T-cell (primary cell): Measurements from ENCODE around the gene DCC. TPM values are rescaled to one million over a fixed set of nuclear protein-coding genes. Genes with fewer than 3 reads are reported as not detected.

Source experiments
- ATAC-seq, 4 experiments: fragments of 200-7000 bp in 3 of 4; fragments of 150-1000 bp in 1 of 4; cut with Tn5 transposase; replicated peaks in 1 of 4; 1 replicate in 3 of 4; 2 replicates in 1 of 4; pipeline ENCODE4 v1.10.0; 2021; ENCODE audit warnings: moderate library complexity in 3 of 4, mild to moderate bottlenecking in 2 of 4, moderate number of reproducible peaks in 1 of 4
- CTCF ChIA-PET, 2 donors: fragments of 300-600 bp; sonication (Branson Sonifier 250); formaldehyde crosslinking; loops; one replicate each; lab custom pipeline; 2022; ENCODE audit warnings: antibody characterized with exemption in 2 of 2; lab: Charles Lee
- POLR2A ChIA-PET, 2 donors: fragments of 300-600 bp; sonication (Branson Sonifier 250); formaldehyde crosslinking; loops; one replicate each; lab custom pipeline; 2022; ENCODE audit warnings: antibody characterized with exemption in 2 of 2; lab: Charles Lee
- DNase-seq, 35 experiments: peaks; one replicate each; pipeline versions ENCODE4 v3.0.0 to v3.0.0-alpha.2; 2013 to 2023
- H3K27ac ChIP-seq: one replicate; pipeline ENCODE4 v1.5.1; 2013; ENCODE audit warnings: low read length
- H3K27me3 ChIP-seq, 2 experiments: replicated peaks in 1 of 2; 1 replicate in 1 of 2; 2 replicates in 1 of 2; pipeline versions ENCODE4 v1.6.1 to v1.7.0; 2013; ENCODE audit warnings: low read length in 1 of 2, mixed read lengths in 1 of 2; ENCODE audit not compliant: control insufficient read depth in 2 of 2, insufficient read depth in 2 of 2; ENCODE audit errors: extremely low read depth in 1 of 2
- H3K36me3 ChIP-seq, 2 donors: 1 replicate in 1 of 2; 2 replicates in 1 of 2; pipeline versions ENCODE4 v1.6.1 to v1.7.0; 2013; ENCODE audit warnings: low read length in 1 of 2; ENCODE audit not compliant: control insufficient read depth in 2 of 2, insufficient read depth in 1 of 2; ENCODE audit errors: extremely low read depth in 1 of 2
- H3K4me1 ChIP-seq, 2 experiments: 1 replicate in 1 of 2; 2 replicates in 1 of 2; pipeline versions ENCODE4 v1.6.1 to v1.7.0; 2013; ENCODE audit warnings: low read length in 2 of 2, mixed read lengths in 1 of 2; ENCODE audit not compliant: insufficient read depth in 2 of 2, control insufficient read depth in 1 of 2; ENCODE audit errors: extremely low read depth in 1 of 2
- H3K4me3 ChIP-seq, 2 donors: 1 replicate in 1 of 2; 2 replicates in 1 of 2; pipeline versions ENCODE4 v1.5.1 to v1.7.0; 2013; ENCODE audit warnings: mild to moderate bottlenecking in 2 of 2, low read length in 1 of 2, moderate library complexity in 1 of 2; ENCODE audit not compliant: control insufficient read depth in 1 of 2; ENCODE audit errors: extremely low read depth in 1 of 2
- H3K9me3 ChIP-seq: 2 replicates; pipeline ENCODE4 v1.7.0; 2013
- H3K27ac Mint-ChIP-seq, 2 donors: one replicate each; pipeline ENCODE4 v1.8.0; 2020 to 2021; ENCODE audit warnings: mild to moderate bottlenecking in 2 of 2, mixed read lengths in 2 of 2
- H3K27me3 Mint-ChIP-seq, 2 donors: one replicate each; pipeline ENCODE4 v1.8.0; 2021 to 2022; ENCODE audit warnings: mixed read lengths in 2 of 2
- H3K36me3 Mint-ChIP-seq: one replicate; pipeline ENCODE4 v1.8.0; 2021; ENCODE audit warnings: mixed read lengths
- H3K4me1 Mint-ChIP-seq, 3 donors: one replicate each; pipeline ENCODE4 v1.8.0; 2020 to 2022; ENCODE audit warnings: mixed read lengths in 3 of 3, mild to moderate bottlenecking in 1 of 3
- H3K4me3 Mint-ChIP-seq, 3 donors: one replicate each; pipeline ENCODE4 v1.8.0; 2020 to 2022; ENCODE audit warnings: mild to moderate bottlenecking in 3 of 3, mixed read lengths in 3 of 3, moderate library complexity in 3 of 3
- H3K9me3 Mint-ChIP-seq, 3 donors: one replicate each; pipeline ENCODE4 v1.8.0; 2020 to 2022; ENCODE audit warnings: mixed read lengths in 3 of 3
- WGBS: methylation state at CpG from one replicate; pipeline ENCODE4 v1.1.5; 2013; ENCODE audit warnings: missing lambda C conversion rate; ENCODE audit not compliant: insufficient coverage; 5-methylcytosine and 5-hydroxymethylcytosine counted together
- total RNA-seq, 35 experiments: library from RNA in 6 of 35; stranded (reverse) in 6 of 35; fragments of 120-200 nt in 1 of 35; gene quantifications; one replicate each; pipeline versions ENCODE4 v1.2.1 to v1.2.4 and lab custom pipeline; 2013 to 2026

The DCC gene
- total RNA-seq, 5 donors from 2014 or later (not counting 1 experiment from before 2014, with no cell fraction given), result not detected

- ChIA-PET CTCF (no interaction called here), POLR2A (no interaction called here)
- no peaks in the 10 kb centered on the region for H3K36me3 ChIP-seq
- H3K27me3 ChIP-seq, result peaks cover 6 to 26% of the 10 kb centered on the region in 2 experiments
- H3K27me3 Mint-ChIP-seq, result peaks cover 32 to 38% of the 10 kb centered on the region in 2 donors
- peaks cover 0 to 6% (median 0%) of the 10 kb centered on the region in 3 donors for H3K4me1 Mint-ChIP-seq
- H3K27ac Mint-ChIP-seq, result no peak overlapping the region
- no peak overlapping the region for H3K27ac ChIP-seq
- no peaks in the 10 kb centered on the region for H3K4me1 ChIP-seq
- H3K4me3 ChIP-seq, result no peak overlapping the region
- 100% methylated on average over 1 of the region's 1 CpG for WGBS
- no peak for ATAC-seq
- H3K9me3 ChIP-seq, result no peaks in the 10 kb centered on the region
- no peaks in the 10 kb centered on the region for H3K36me3 Mint-ChIP-seq
- H3K4me3 Mint-ChIP-seq, result no peak overlapping the region
- DNase-seq, result no peak
- peaks cover 0 to 8% (median 0%) of the 10 kb centered on the region in 3 donors for H3K9me3 Mint-ChIP-seq
Observed at GRCh38 chr18:52337276-52337675, 2.7 kb upstream of the DCC start.

DNA sequence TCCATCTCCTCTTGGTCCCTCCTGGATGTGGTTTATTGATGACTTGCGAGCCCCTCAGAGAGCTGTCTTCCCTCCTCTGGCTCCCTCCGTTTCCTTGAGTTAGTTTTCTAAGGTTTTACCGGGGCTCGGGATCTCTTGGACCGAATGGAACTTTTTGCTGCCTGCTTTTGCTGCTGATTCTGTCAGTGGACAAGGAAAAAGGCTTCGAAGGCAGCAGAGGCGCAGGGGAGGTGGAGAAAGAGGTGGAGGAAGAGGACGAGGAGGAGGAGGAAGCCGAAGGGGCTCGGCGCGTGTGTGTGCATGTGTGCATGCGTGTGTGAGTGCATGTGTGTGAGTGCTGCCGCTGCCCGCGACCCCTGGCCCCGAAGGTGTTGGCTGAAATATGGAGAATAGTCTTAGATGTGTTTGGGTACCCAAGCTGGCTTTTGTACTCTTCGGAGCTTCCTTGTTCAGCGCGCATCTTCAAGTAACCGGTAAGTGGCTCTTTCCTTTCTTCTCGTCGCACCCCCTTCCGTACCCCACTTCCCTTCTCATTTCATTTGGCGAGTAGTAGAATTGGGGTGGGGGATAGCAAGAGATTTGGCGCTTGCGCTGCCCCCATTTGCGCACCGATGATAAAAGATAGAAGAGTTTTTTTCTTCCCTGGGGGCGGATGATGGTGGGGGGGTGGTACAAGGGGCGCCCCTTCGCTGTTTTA is 557 bp downstream of the DCC start:
- H3K4me3 ChIP-seq, result no peak overlapping the region
- H3K27me3 ChIP-seq, result peaks cover 6 to 26% of the 10 kb centered on the region in 2 experiments
- H3K36me3 ChIP-seq, result no peaks in the 10 kb centered on the region
- H3K9me3 Mint-ChIP-seq, result peaks cover 0 to 8% (median 0%) of the 10 kb centered on the region in 3 donors
- peaks cover 0 to 6% (median 0%) of the 10 kb centered on the region in 3 donors for H3K4me1 Mint-ChIP-seq
- ATAC-seq (no peak), DNase-seq (no peak)
- H3K36me3 Mint-ChIP-seq, result no peaks in the 10 kb centered on the region
- WGBS, result 10% methylated on average over 18 of the region's 32 CpGs
- H3K27ac Mint-ChIP-seq, result no peak overlapping the region
- ChIA-PET CTCF (no interaction called here), POLR2A (no interaction called here)
- H3K4me1 ChIP-seq, result no peaks in the 10 kb centered on the region
- no peak overlapping the region for H3K27ac ChIP-seq
- peaks cover 32 to 41% of the 10 kb centered on the region in 2 donors for H3K27me3 Mint-ChIP-seq
- no peaks in the 10 kb centered on the region for H3K9me3 ChIP-seq
- no peak overlapping the region for H3K4me3 Mint-ChIP-seq

- 16% methylated on average over 7 of the region's 7 CpGs for WGBS
Observed at GRCh38 chr18:52341103-52341432, 1.1 kb downstream of the DCC start.

DNA sequence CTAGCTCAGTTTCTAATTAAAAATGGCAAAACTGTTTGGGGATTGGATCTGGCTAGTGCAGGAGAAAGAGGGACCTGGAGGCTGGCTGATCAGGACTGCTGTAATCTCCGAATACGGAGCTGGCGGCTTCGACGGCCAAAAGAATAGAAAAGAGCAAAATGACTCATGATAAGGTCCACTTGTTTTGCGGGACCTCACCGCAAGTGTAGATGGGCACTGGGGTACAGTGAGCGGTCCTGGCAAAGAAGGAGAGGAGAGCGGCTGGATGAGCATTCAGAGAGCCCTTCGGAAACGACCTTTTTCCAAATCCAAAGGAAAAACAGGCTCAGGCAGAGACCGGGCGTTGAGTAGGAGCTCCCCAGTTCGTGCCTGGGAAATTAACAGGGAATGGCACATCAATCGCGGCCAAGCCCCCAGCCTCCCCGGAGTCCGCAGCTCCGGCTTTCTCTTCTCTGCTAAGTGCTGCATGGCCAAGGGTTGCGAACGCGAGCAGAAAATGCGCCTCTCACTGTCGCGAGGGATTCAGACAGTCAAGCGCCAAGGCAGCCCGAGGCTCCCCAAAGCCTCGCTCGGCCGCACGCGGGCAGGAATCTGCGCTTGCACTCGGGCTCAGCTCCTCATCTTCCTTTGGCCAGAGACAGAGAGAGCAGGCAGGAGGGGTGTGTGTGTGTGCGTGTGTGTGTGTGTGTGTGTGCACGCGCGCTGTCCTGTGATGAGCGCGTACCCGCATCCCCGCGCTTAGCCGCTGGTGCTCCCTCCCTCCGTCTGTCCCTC is 1.8 kb downstream of the DCC start:
- no peak overlapping the region for H3K4me3 ChIP-seq
- 8% methylated on average over 34 of the region's 45 CpGs for WGBS
- H3K4me3 Mint-ChIP-seq, result no peak overlapping the region
- H3K27ac ChIP-seq, result no peak overlapping the region
- H3K27ac Mint-ChIP-seq, result no peak overlapping the region
- H3K36me3 ChIP-seq, result no peaks in the 10 kb centered on the region
- H3K9me3 Mint-ChIP-seq, result peaks cover 0 to 5% (median 0%) of the 10 kb centered on the region in 3 donors
- H3K4me1 ChIP-seq, result no peaks in the 10 kb centered on the region
- ChIA-PET CTCF (no interaction called here), POLR2A (no interaction called here)
- no peak for DNase-seq
- H3K9me3 ChIP-seq, result no peaks in the 10 kb centered on the region
- peaks cover 6 to 26% of the 10 kb centered on the region in 2 experiments for H3K27me3 ChIP-seq
- H3K27me3 Mint-ChIP-seq, result peaks cover 32 to 37% of the 10 kb centered on the region in 2 donors
- H3K4me1 Mint-ChIP-seq, result peaks cover 0 to 6% (median 0%) of the 10 kb centered on the region in 3 donors
- no peak for ATAC-seq
- no peaks in the 10 kb centered on the region for H3K36me3 Mint-ChIP-seq

More at GRCh38 chr18:52341103-52341432, 1.1 kb downstream of the DCC start:
- Histone ChIP-seq H3K4me1 (no peaks in the 10 kb centered on the region), H3K4me3 (no peak overlapping the region), H3K27ac (no peak overlapping the region), H3K27me3 (peaks cover 6 to 26% of the 10 kb centered on the region in 2 experiments), H3K36me3 (no peaks in the 10 kb centered on the region), H3K9me3 (no peaks in the 10 kb centered on the region)
- Mint-ChIP-seq H3K27ac (no peak overlapping the region), H3K27me3 (peaks cover 32 to 37% of the 10 kb centered on the region in 2 donors), H3K36me3 (no peaks in the 10 kb centered on the region), H3K4me1 (peaks cover 0 to 6% (median 0%) of the 10 kb centered on the region in 3 donors), H3K4me3 (no peak overlapping the region), H3K9me3 (peaks cover 0 to 5% (median 0%) of the 10 kb centered on the region in 3 donors)
- ATAC-seq (no peak), DNase-seq (no peak)
- CTCF ChIA-PET, result no interaction called here
- POLR2A ChIA-PET, result no interaction called here

GRCh38 chr18:52342456-52342855 is 2.5 kb downstream of the DCC start:
- DNase-seq (no peak), ATAC-seq (no peak)
- WGBS, result 13% methylated on average over 2 of the region's 6 CpGs
- Histone ChIP-seq H3K27me3 (peaks cover 6 to 26% of the 10 kb centered on the region in 2 experiments), H3K4me1 (no peaks in the 10 kb centered on the region), H3K4me3 (no peak overlapping the region), H3K36me3 (no peaks in the 10 kb centered on the region), H3K9me3 (no peaks in the 10 kb centered on the region), H3K27ac (no peak overlapping the region)
- H3K27me3 Mint-ChIP-seq, result peaks cover 32 to 37% of the 10 kb centered on the region in 2 donors
- H3K4me1 Mint-ChIP-seq, result peaks cover 0 to 6% (median 0%) of the 10 kb centered on the region in 3 donors
- H3K9me3 Mint-ChIP-seq, result peaks cover 0 to 5% (median 0%) of the 10 kb centered on the region in 3 donors
- no peaks in the 10 kb centered on the region for H3K36me3 Mint-ChIP-seq
- CTCF ChIA-PET, result interaction anchor here in 1 of 2 donors (0.5 kb wide), 1 partner anchor 1011 kb away, joined by 3 read pairs; no protein-coding TSS in a partner anchor
- no peak overlapping the region for H3K27ac Mint-ChIP-seq
- H3K4me3 Mint-ChIP-seq, result no peak overlapping the region
- POLR2A ChIA-PET, result no interaction called here

GRCh38 chr18:52343138-52343537 is 3.1 kb downstream of the DCC start:
- H3K36me3 ChIP-seq, result no peaks in the 10 kb centered on the region
- no peak overlapping the region for H3K27ac ChIP-seq
- WGBS, result no CpG with 5 or more reads among the region's 2 CpGs
- ATAC-seq (no peak), DNase-seq (no peak)
- Mint-ChIP-seq H3K9me3 (peaks cover 0 to 7% (median 2%) of the 10 kb centered on the region in 3 donors), H3K27me3 (peaks cover 32 to 33% of the 10 kb centered on the region in 2 donors), H3K36me3 (no peaks in the 10 kb centered on the region), H3K4me1 (peaks cover 0 to 6% (median 0%) of the 10 kb centered on the region in 3 donors), H3K4me3 (no peak overlapping the region), H3K27ac (no peak overlapping the region)
- POLR2A ChIA-PET, result no interaction called here
- CTCF ChIA-PET, result interaction anchor here in 1 of 2 donors (0.5 kb wide), 1 partner anchor 1010 kb away, joined by 3 read pairs; no protein-coding TSS in a partner anchor
- H3K4me1 ChIP-seq, result no peaks in the 10 kb centered on the region
- peaks cover 6 to 26% of the 10 kb centered on the region in 2 experiments for H3K27me3 ChIP-seq
- no peak overlapping the region for H3K4me3 ChIP-seq
- H3K9me3 ChIP-seq, result no peaks in the 10 kb centered on the region
